Nephron (organoid): ENCODE measurements around the gene TRIM37.

Experiments
- H3K27ac Mint-ChIP-seq, 3 experiments: 2 replicates each; pipeline ENCODE4 v1.8.0; 2020; ENCODE audit warnings: mixed read lengths in 3 of 3, mild to moderate bottlenecking in 2 of 3, moderate library complexity in 1 of 3
- H3K27me3 Mint-ChIP-seq: 2 replicates; pipeline ENCODE4 v1.8.0; 2021; ENCODE audit warnings: low read depth, mild to moderate bottlenecking, moderate library complexity, mixed read lengths
- H3K36me3 Mint-ChIP-seq: 2 replicates; pipeline ENCODE4 v1.8.0; 2020; ENCODE audit warnings: low read depth, mixed read lengths
- H3K4me1 Mint-ChIP-seq: 2 replicates; pipeline ENCODE4 v1.8.0; 2020; ENCODE audit warnings: mixed read lengths
- H3K4me3 Mint-ChIP-seq, 3 experiments: 2 replicates each; pipeline ENCODE4 v1.8.0; 2020; ENCODE audit warnings: mild to moderate bottlenecking in 3 of 3, mixed read lengths in 3 of 3, moderate library complexity in 2 of 3
- H3K9me3 Mint-ChIP-seq: 2 replicates; pipeline ENCODE4 v1.8.0; 2020; ENCODE audit warnings: mixed read lengths
- CTCF ChIP-seq, 3 experiments: fragments of 200-600 bp; sonication (generic); IDR thresholded peaks; one replicate each; pipeline ENCODE4 v1.5.0; 2021; ENCODE audit warnings: antibody characterized with exemption in 3 of 3; ENCODE audit not compliant: unreplicated experiment in 3 of 3

TRIM37 gene

DNA sequence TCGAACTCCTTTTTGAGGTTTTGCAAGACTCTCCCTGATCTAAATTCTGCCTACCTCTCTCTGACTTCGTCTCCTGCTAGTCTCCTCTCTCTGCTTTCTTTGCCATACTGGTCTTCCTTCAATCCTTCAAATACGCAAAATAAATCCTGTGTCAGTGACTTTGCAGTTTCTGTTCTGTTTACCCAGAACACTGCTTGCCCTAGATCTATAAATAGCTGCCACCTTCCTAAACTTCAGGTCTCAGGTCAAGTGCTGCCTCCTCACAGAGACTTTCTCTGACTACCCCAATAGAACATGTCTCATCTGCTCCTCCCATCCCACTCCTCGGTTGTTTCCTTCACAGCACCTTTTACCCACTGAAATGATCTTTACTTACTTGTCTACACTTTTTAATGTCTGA, 78.9 kb downstream of the TRIM37 start:
- peak overlapping the region in 1 of 3 experiments; percentile 7 for H3K27ac Mint-ChIP-seq
- no peaks in the 10 kb centered on the region for H3K4me1 Mint-ChIP-seq
- no peak overlapping the region for H3K4me3 Mint-ChIP-seq
- H3K27me3 Mint-ChIP-seq: no peaks in the 10 kb centered on the region
- peaks cover 22% of the 10 kb centered on the region for H3K36me3 Mint-ChIP-seq
- no peak for TF ChIP-seq CTCF (IDR thresholded peaks at IDR 0.05; ENCODE audit: unreplicated experiment in 3 of 3)
- no peaks in the 10 kb centered on the region for H3K9me3 Mint-ChIP-seq

DNA sequence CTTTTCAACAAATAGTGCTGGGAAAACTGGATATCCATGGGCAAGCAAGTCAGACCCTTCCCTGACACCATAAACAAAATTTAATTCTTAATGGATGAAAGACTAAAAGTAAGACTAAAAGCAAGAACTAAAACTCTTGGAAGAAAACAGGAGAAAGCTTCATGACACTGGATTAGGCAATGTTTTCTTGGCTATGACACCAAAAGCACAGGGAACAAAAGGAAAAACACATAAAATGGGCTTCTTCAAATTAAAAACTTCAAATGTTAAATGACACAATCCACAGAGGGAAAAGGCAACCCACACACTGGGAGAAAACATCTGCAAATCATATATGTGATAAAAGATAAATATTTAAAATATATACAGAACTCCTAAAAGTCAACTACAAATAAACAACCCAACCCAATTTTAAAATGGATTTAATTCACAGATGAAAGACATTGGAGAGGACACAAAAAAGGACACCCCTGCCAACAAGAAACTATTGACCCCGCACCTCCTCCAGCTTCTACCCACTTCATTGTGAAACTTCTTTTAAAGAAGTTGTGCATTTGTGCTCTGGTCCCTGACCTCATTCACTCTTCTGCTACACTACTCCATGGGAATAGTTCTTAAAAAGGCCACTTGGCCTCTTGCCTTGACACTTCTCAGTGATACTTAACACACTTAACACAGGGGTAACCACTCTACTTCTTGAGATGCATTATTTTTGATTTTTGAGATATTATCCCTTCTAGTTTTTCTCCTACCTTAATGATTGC, 80.3 kb downstream of the TRIM37 start:
- no peak overlapping the region for H3K27ac Mint-ChIP-seq

GRCh38 chr17:59024916-59025315, 81.8 kb downstream of the TRIM37 start:
- Mint-ChIP-seq H3K27ac (no peak overlapping the region), H3K4me1 (no peaks in the 10 kb centered on the region), H3K4me3 (no peak overlapping the region), H3K36me3 (peaks cover 31% of the 10 kb centered on the region), H3K27me3 (no peaks in the 10 kb centered on the region), H3K9me3 (no peaks in the 10 kb centered on the region)
- no peak for TF ChIP-seq CTCF (IDR thresholded peaks at IDR 0.05; ENCODE audit: unreplicated experiment in 3 of 3)

More for the DNA sequence above, 80.3 kb downstream of the TRIM37 start:
- H3K4me1 Mint-ChIP-seq: no peaks in the 10 kb centered on the region
- TF ChIP-seq CTCF (IDR thresholded peaks at IDR 0.05; ENCODE audit: unreplicated experiment in 3 of 3): no peak
- no peak overlapping the region for H3K4me3 Mint-ChIP-seq
- no peaks in the 10 kb centered on the region for H3K27me3 Mint-ChIP-seq
- peaks cover 21% of the 10 kb centered on the region for H3K36me3 Mint-ChIP-seq
- H3K9me3 Mint-ChIP-seq: no peaks in the 10 kb centered on the region

- Mint-ChIP-seq H3K4me1 (no peaks in the 10 kb centered on the region), H3K4me3 (no peak overlapping the region)
Measured at GRCh38 chr17:59018019-59018418, 88.7 kb downstream of the TRIM37 start.

GRCh38 chr17:59011975-59012374, 94.7 kb downstream of the TRIM37 start:
- peaks cover 5% of the 10 kb centered on the region for H3K4me1 Mint-ChIP-seq

More at GRCh38 chr17:59018019-59018418, 88.7 kb downstream of the TRIM37 start:
- no peaks in the 10 kb centered on the region for H3K9me3 Mint-ChIP-seq
- TF ChIP-seq CTCF (IDR thresholded peaks at IDR 0.05; ENCODE audit: unreplicated experiment in 3 of 3): no peak
- no peaks in the 10 kb centered on the region for H3K27me3 Mint-ChIP-seq
- no peak overlapping the region for H3K27ac Mint-ChIP-seq
- H3K36me3 Mint-ChIP-seq: peaks cover 40% of the 10 kb centered on the region

More at GRCh38 chr17:59011975-59012374, 94.7 kb downstream of the TRIM37 start:
- no peak overlapping the region for H3K4me3 Mint-ChIP-seq
- no peak overlapping the region for H3K27ac Mint-ChIP-seq
- peaks cover 26% of the 10 kb centered on the region for H3K36me3 Mint-ChIP-seq
- TF ChIP-seq CTCF (IDR thresholded peaks at IDR 0.05; ENCODE audit: unreplicated experiment in 3 of 3): no peak
- no peaks in the 10 kb centered on the region for H3K9me3 Mint-ChIP-seq
- no peaks in the 10 kb centered on the region for H3K27me3 Mint-ChIP-seq
